OCI-LY7 (cell line): ENCODE data around the gene ALAS2.

Source experiments
- EZH2phosphoT487 ChIP-seq: fragments of 200-600 bp; sonication (generic); IDR thresholded peaks from 2 replicates; pipeline ENCODE4 v1.6.1; 2018; ENCODE audit warnings: low read depth, borderline replicate concordance, mild to moderate bottlenecking, mixed run types, antibody characterized with exemption, low read length, moderate library complexity, mixed read lengths
- TF ChIP-seq, protein P1 (sequence below): fragments of 200-600 bp; sonication (generic); conservative IDR thresholded peaks from 2 replicates; pipeline ENCODE4 v1.5.1; 2014; ENCODE audit warnings: mild to moderate bottlenecking, antibody characterized with exemption, low read length, moderate library complexity, mixed read lengths

DNA sequence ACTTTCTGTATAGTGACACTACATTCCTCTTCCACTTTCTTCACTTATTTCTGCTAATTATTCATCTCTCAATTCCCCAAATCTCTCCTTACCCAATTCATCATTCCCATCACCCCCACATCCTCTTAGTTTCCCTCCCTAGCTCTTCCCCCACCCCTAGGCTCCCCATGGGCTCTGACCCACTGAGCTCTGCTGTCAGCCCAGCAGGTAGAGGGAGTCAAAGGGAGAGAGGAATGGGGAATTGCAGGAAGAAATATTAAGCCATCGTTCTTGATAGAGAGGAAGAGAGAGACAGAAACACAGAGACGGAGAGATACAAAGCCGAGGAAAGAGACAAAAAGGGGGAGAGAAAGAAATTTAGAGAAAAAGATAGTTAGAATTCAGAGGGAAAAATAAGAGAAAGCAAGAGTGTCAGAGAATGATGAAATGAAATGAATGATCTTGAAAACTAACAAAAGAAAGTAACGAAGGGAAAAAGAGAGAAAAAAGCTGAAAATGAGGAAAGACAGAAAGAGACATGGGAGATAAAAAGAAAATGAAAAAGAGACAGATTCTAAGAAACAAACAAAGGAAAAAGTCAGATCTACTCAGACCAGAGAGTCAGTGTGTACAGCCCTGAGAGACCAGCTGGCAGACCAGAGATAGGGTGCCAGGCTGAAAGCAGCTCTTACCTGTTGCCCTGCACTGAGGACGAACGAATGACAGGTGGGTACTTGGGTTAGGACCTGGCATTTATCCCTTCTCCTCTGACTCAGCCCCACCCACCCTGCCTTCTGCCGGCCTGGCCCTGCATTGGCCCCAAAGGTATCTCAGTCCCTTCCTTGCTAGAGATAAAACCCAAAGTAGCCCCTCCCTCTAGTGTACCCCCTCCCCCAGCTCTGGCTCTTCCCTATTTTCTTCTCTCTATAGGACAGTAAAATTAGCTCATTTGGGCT lies at the start of gene ALAS2:
- TF ChIP-seq, protein P1, sequence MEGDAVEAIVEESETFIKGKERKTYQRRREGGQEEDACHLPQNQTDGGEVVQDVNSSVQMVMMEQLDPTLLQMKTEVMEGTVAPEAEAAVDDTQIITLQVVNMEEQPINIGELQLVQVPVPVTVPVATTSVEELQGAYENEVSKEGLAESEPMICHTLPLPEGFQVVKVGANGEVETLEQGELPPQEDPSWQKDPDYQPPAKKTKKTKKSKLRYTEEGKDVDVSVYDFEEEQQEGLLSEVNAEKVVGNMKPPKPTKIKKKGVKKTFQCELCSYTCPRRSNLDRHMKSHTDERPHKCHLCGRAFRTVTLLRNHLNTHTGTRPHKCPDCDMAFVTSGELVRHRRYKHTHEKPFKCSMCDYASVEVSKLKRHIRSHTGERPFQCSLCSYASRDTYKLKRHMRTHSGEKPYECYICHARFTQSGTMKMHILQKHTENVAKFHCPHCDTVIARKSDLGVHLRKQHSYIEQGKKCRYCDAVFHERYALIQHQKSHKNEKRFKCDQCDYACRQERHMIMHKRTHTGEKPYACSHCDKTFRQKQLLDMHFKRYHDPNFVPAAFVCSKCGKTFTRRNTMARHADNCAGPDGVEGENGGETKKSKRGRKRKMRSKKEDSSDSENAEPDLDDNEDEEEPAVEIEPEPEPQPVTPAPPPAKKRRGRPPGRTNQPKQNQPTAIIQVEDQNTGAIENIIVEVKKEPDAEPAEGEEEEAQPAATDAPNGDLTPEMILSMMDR = no peak
- no peak for TF ChIP-seq EZH2phosphoT487
